ENCODE results near the gene LRRK1.

GRCh38 chr15:100920516-100921135, 1.5 kb downstream of the LRRK1 start:
- TF ChIP-seq EZH2 (IDR thresholded peaks at IDR 0.05; ENCODE audit: low read depth, unreplicated experiment) = no peak
- TF ChIP-seq REST (IDR thresholded peaks at IDR 0.05; ENCODE audit: unreplicated experiment) = no peak

Measured in GM23338 (cell line).